HUDEP-2 (cell line): ENCODE measurements around the gene P3H2.
"Not testable (repeated sequence)": the region's sequence is repeated elsewhere in the genome, so short reads cannot be mapped to it uniquely, and the experiment has no call there.

Experiments
- DNase-seq, 76 experiments: peaks; one replicate each; lab custom pipeline; 2025; ENCODE audit not compliant: unreplicated experiment in 76 of 76; lab: John Stamatoyannopoulos, UW

P3H2 gene

GRCh38 chr3:190089711-190090110 lies 31.0 kb downstream of the P3H2 start:
- no peak for DNase-seq

- peak in 2 of 76 experiments; percentile 5 to 17 for DNase-seq
These were observed 31.8 kb downstream of the P3H2 start for GRCh38 chr3:190088890-190089289.

- no peak for DNase-seq
These were observed 34.5 kb downstream of the P3H2 start for GRCh38 chr3:190086191-190086590.

- DNase-seq: no peak
These were observed 35.7 kb downstream of the P3H2 start for GRCh38 chr3:190084983-190085382.

- no peak for DNase-seq
These were observed 37.1 kb downstream of the P3H2 start for GRCh38 chr3:190083635-190084034.

- DNase-seq: no peak
These were observed 39.3 kb downstream of the P3H2 start for GRCh38 chr3:190081389-190081788.

GRCh38 chr3:190079173-190079572 lies 41.5 kb downstream of the P3H2 start:
- DNase-seq: not testable (repeated sequence)

- DNase-seq: no peak
These were observed 43.2 kb downstream of the P3H2 start for GRCh38 chr3:190077395-190078045.

- no peak for DNase-seq
These were observed 43.9 kb downstream of the P3H2 start for GRCh38 chr3:190076601-190077394.

GRCh38 chr3:190076136-190076535 lies 44.6 kb downstream of the P3H2 start:
- no peak for DNase-seq

GRCh38 chr3:190074817-190075216 lies 45.9 kb downstream of the P3H2 start:
- DNase-seq: no peak

- DNase-seq: no peak
These were observed 47.3 kb downstream of the P3H2 start for GRCh38 chr3:190073264-190074008.

GRCh38 chr3:190072856-190073255 lies 47.8 kb downstream of the P3H2 start:
- no peak for DNase-seq

- DNase-seq: not testable (repeated sequence)
These were observed 48.8 kb downstream of the P3H2 start for GRCh38 chr3:190071921-190072320.

GRCh38 chr3:190070622-190071347 lies 49.9 kb downstream of the P3H2 start:
- no peak for DNase-seq

- DNase-seq: no peak
These were observed 55.5 kb downstream of the P3H2 start for GRCh38 chr3:190065204-190065603.

- DNase-seq: no peak
These were observed 56.0 kb downstream of the P3H2 start for GRCh38 chr3:190064659-190065058.

- no peak for DNase-seq
These were observed 56.6 kb downstream of the P3H2 start for GRCh38 chr3:190064112-190064511.

- no peak for DNase-seq
These were observed 57.2 kb downstream of the P3H2 start for GRCh38 chr3:190063490-190063889.

- no peak for DNase-seq
These were observed 60.4 kb downstream of the P3H2 start for GRCh38 chr3:190060192-190060775.

GRCh38 chr3:190059242-190059590 lies 61.5 kb downstream of the P3H2 start:
- no peak for DNase-seq
